BE2C (cell line): ENCODE results near the gene LENEP.

ENCODE experiments used
- DNase-seq: peaks from one replicate; pipeline ENCODE4 v3.0.0-alpha.2; 2020
- H3K27me3 ChIP-seq: fragments of 250-450 bp; sonication (Bioruptor Pico); 2 replicates; pipeline ENCODE4 v1.5.1; 2020; ENCODE audit warnings: mild to moderate bottlenecking
- H3K36me3 ChIP-seq: fragments of 250-450 bp; sonication (Bioruptor Pico); 2 replicates; pipeline ENCODE4 v1.5.1; 2020; ENCODE audit warnings: mild to moderate bottlenecking
- H3K4me1 ChIP-seq: fragments of 250-450 bp; sonication (Bioruptor Pico); 2 replicates; pipeline ENCODE4 v1.5.1; 2020
- H3K4me3 ChIP-seq: 2 replicates; pipeline ENCODE4 v1.5.1; 2011; ENCODE audit warnings: low read depth, low read length
- H3K9me3 ChIP-seq: fragments of 250-450 bp; sonication (Bioruptor Pico); 2 replicates; pipeline ENCODE4 v1.5.1; 2020
- TF ChIP-seq, protein P1 (sequence below): IDR thresholded peaks from 2 replicates; pipeline ENCODE4 v1.5.1; 2012; ENCODE audit warnings: mild to moderate bottlenecking, low read depth, low read length

The LENEP gene

GRCh38 chr1:154948079-154948478 lies 45.3 kb upstream of the LENEP start:
- no peak for DNase-seq
- Histone ChIP-seq H3K36me3 (no peaks in the 10 kb centered on the region), H3K4me1 (no peaks in the 10 kb centered on the region; the same call in 1 of the 2 replicates)

GRCh38 chr1:154951901-154952657 lies 41.3 kb upstream of the LENEP start:
- H3K27me3 ChIP-seq = no peaks in the 10 kb centered on the region
- no peaks in the 10 kb centered on the region for H3K9me3 ChIP-seq
- peaks cover 8% of the 10 kb centered on the region; the same call in 1 of the 2 replicates for H3K4me1 ChIP-seq
- no peak for DNase-seq
- H3K4me3 ChIP-seq = no peak overlapping the region
- no peaks in the 10 kb centered on the region for H3K36me3 ChIP-seq
- TF ChIP-seq, protein P1, sequence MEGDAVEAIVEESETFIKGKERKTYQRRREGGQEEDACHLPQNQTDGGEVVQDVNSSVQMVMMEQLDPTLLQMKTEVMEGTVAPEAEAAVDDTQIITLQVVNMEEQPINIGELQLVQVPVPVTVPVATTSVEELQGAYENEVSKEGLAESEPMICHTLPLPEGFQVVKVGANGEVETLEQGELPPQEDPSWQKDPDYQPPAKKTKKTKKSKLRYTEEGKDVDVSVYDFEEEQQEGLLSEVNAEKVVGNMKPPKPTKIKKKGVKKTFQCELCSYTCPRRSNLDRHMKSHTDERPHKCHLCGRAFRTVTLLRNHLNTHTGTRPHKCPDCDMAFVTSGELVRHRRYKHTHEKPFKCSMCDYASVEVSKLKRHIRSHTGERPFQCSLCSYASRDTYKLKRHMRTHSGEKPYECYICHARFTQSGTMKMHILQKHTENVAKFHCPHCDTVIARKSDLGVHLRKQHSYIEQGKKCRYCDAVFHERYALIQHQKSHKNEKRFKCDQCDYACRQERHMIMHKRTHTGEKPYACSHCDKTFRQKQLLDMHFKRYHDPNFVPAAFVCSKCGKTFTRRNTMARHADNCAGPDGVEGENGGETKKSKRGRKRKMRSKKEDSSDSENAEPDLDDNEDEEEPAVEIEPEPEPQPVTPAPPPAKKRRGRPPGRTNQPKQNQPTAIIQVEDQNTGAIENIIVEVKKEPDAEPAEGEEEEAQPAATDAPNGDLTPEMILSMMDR = no peak

More at GRCh38 chr1:154948079-154948478, 45.3 kb upstream of the LENEP start:
- no peaks in the 10 kb centered on the region for H3K9me3 ChIP-seq
- H3K4me3 ChIP-seq = no peak overlapping the region
- TF ChIP-seq, protein P1 = no peak
- H3K27me3 ChIP-seq = no peaks in the 10 kb centered on the region

DNA sequence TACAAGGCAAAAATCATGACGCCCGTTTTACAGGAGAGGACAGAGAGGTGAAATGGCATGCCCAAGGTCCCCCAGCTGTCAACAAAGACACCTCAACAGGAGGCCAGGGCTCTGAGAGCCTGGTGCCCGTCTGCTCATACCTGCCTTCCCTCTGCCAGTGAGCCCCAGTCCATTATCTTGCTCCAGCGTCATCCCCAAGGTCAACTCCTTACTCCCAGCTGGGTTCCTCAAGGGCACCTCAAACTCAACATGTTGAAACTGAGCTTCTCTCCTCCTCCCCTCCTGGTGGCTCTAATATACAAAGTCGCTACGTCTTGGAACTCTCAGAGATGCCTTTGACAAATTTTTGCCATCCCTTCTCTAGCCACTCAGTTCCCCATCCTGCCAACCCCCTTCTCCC lies 40.7 kb upstream of the LENEP start:
- DNase-seq = no peak
- no peaks in the 10 kb centered on the region for H3K9me3 ChIP-seq
- no peaks in the 10 kb centered on the region for H3K36me3 ChIP-seq
- H3K4me3 ChIP-seq = no peak overlapping the region
- no peaks in the 10 kb centered on the region for H3K27me3 ChIP-seq
- TF ChIP-seq, protein P1 = no peak
- H3K4me1 ChIP-seq = peaks cover 8% of the 10 kb centered on the region; the same call in 1 of the 2 replicates

DNA sequence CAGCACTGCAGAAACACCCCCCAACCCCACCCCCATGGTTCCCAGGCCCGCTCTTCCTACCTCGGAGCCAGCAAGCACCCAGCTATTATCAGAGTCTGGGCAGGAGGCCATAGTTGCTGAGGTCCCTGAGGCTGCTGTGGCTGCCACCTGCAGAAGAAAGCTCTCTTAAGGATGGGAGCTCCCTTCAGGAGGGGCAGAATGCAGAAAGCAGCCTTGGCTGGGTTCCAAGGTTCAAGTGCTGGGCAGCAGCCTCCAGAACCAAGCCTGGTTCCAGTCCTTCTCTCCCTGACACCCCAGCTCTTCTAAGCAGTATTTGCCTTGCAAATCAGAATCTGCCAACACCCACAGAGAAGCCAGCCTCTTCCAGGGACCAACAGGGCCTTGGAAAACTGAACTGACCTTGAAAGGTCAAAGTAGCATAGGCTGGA lies 39.8 kb upstream of the LENEP start:
- Histone ChIP-seq H3K27me3 (no peaks in the 10 kb centered on the region), H3K9me3 (no peaks in the 10 kb centered on the region), H3K4me3 (no peak overlapping the region), H3K4me1 (peaks cover 8% of the 10 kb centered on the region; the same call in 1 of the 2 replicates), H3K36me3 (peaks cover 3% of the 10 kb centered on the region; the same call in 1 of the 2 replicates)
- TF ChIP-seq, protein P1 = no peak
- DNase-seq = no peak

DNA sequence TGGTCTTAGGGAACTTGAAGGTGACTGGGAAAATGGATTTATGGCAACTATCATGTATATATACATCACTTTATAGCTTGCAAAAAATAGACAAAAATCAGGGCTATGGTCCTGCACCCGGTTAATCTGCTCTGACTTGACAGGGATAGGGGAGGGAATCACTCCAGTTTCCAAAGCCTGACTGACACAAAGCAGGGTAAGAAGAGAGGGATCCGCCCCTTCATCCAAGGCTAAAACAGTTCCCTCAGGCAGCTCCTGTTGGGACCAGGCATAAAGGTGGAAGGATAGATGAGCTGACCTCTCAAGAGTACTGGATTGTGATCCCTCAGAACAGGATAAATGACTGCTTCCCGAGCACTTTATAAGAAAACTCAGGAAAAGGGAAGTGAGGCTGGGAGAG lies 38.8 kb upstream of the LENEP start:
- H3K9me3 ChIP-seq = no peaks in the 10 kb centered on the region
- no peak for DNase-seq
- peaks cover 12% of the 10 kb centered on the region for H3K36me3 ChIP-seq
- TF ChIP-seq, protein P1 = no peak
- no peak overlapping the region for H3K4me3 ChIP-seq
- peaks cover 8% of the 10 kb centered on the region; the same call in 1 of the 2 replicates for H3K4me1 ChIP-seq
- H3K27me3 ChIP-seq = no peaks in the 10 kb centered on the region

GRCh38 chr1:154955039-154955717 lies 38.2 kb upstream of the LENEP start:
- Histone ChIP-seq H3K4me1 (peaks cover 8% of the 10 kb centered on the region; the same call in 1 of the 2 replicates), H3K9me3 (no peaks in the 10 kb centered on the region), H3K27me3 (no peaks in the 10 kb centered on the region), H3K4me3 (peak overlapping the region; percentile 76), H3K36me3 (peaks cover 14% of the 10 kb centered on the region)
- TF ChIP-seq, protein P1 = no peak
- peak; percentile 57 for DNase-seq
